PC-3 (cell line): ENCODE results near the gene PDCD5. TPM values are rescaled to one million over a fixed set of nuclear protein-coding genes. Genes with fewer than 3 reads are reported as not detected.

ENCODE experiments used
- ATAC-seq: fragments of 200-7000 bp; cut with Tn5 transposase; 2 replicates; pipeline ENCODE4 v1.9.1; 2020; ENCODE audit warnings: mild to moderate bottlenecking, moderate library complexity
- BruUV-seq: library from RNA; stranded (reverse); fragments of 400-500 nt; replicated peaks from 2 replicates; lab custom pipeline; 2021; lab: Mats Ljungman, UMichigan
- CTCF ChIA-PET: fragments of 300-600 bp; sonication (Branson Sonifier 250); formaldehyde crosslinking; loops from one replicate; lab custom pipeline; 2022; ENCODE audit warnings: antibody characterized with exemption; lab: Charles Lee
- POLR2A ChIA-PET: fragments of 300-600 bp; sonication (Branson Sonifier 250); formaldehyde crosslinking; loops from one replicate; lab custom pipeline; 2022; ENCODE audit warnings: antibody characterized with exemption; ENCODE audit not compliant: unreplicated experiment; lab: Charles Lee
- DNase-seq: peaks from one replicate; pipeline ENCODE4 v3.0.0-alpha.2; 2015
- H2AFZ ChIP-seq: fragments of 300-600 bp; sonication (generic); 2 replicates; pipeline ENCODE4 v1.6.0; 2016; ENCODE audit warnings: antibody characterized with exemption, low read length
- H3F3A ChIP-seq: fragments of 300-600 bp; sonication (generic); one replicate; pipeline ENCODE4 v1.6.0; 2017; ENCODE audit warnings: antibody characterized with exemption, low read length, control low read depth, mild to moderate bottlenecking; ENCODE audit not compliant: unreplicated experiment
- H3K27ac ChIP-seq: fragments of 300-600 bp; sonication (generic); 2 replicates; pipeline ENCODE4 v1.5.1; 2016; ENCODE audit warnings: mild to moderate bottlenecking, low read length
- H3K27me3 ChIP-seq: fragments of 300-600 bp; sonication (generic); 2 replicates; pipeline ENCODE4 v1.6.1; 2016; ENCODE audit warnings: low read length, mixed read lengths
- H3K36me3 ChIP-seq: fragments of 300-600 bp; sonication (generic); 2 replicates; pipeline ENCODE4 v1.6.1; 2016; ENCODE audit warnings: low read depth, mixed run types, low read length, mixed read lengths
- H3K4me1 ChIP-seq: fragments of 300-600 bp; sonication (generic); 2 replicates; pipeline ENCODE4 v1.5.1; 2016; ENCODE audit warnings: low read length; ENCODE audit not compliant: insufficient read depth
- H3K4me2 ChIP-seq: fragments of 300-600 bp; sonication (generic); 2 replicates; pipeline ENCODE4 v1.6.0; 2016; ENCODE audit warnings: low read length
- H3K4me3 ChIP-seq: fragments of 300-600 bp; sonication (generic); 2 replicates; pipeline ENCODE4 v1.5.1; 2016; ENCODE audit warnings: mild to moderate bottlenecking, low read length, mixed read lengths
- H3K79me2 ChIP-seq: fragments of 300-600 bp; sonication (generic); 2 replicates; pipeline ENCODE4 v1.6.1; 2017; ENCODE audit warnings: low read length, mixed read lengths
- H3K9ac ChIP-seq: fragments of 300-600 bp; sonication (generic); 2 replicates; pipeline ENCODE4 v1.6.0; 2016; ENCODE audit warnings: mild to moderate bottlenecking, low read length
- H3K9me2 ChIP-seq: fragments of 300-600 bp; sonication (generic); replicated peaks from 2 replicates; pipeline ENCODE4 v1.6.1; 2016; ENCODE audit warnings: mixed run types, low read length, mixed read lengths
- H3K9me3 ChIP-seq: fragments of 300-600 bp; sonication (generic); 2 replicates; pipeline ENCODE4 v1.6.1; 2016; ENCODE audit warnings: low read length, mixed read lengths
- H4K20me1 ChIP-seq: fragments of 300-600 bp; sonication (generic); 2 replicates; pipeline ENCODE4 v1.6.1; 2016; ENCODE audit warnings: low read length, mixed read lengths
- CTCF ChIP-seq: fragments of 300-600 bp; sonication (generic); conservative IDR thresholded peaks from 2 replicates; pipeline ENCODE4 v1.5.1; 2017; ENCODE audit warnings: antibody characterized with exemption, low read depth, mild to moderate bottlenecking, low read length
- EZH2 ChIP-seq: fragments of 300-600 bp; sonication (generic); IDR thresholded peaks from one replicate; pipeline ENCODE4 v1.6.1; 2017; ENCODE audit warnings: antibody characterized with exemption, mild to moderate bottlenecking, low read length; ENCODE audit not compliant: unreplicated experiment
- EZH2phosphoT487 ChIP-seq: fragments of 300-600 bp; sonication (generic); IDR thresholded peaks from 2 replicates; pipeline ENCODE4 v1.6.1; 2018; ENCODE audit warnings: mild to moderate bottlenecking, antibody characterized with exemption, low read length, borderline replicate concordance
- intact Hi-C: fragments of 100-400 bp; cut with micrococcal nuclease; formaldehyde crosslinking; loops from 2 replicates; pipeline ENCODE4 v1.9.0; 2023
- total RNA-seq: library from RNA; depleted of rRNA; stranded (reverse); fragments of >200 nt; gene quantifications from 2 replicates; pipeline ENCODE4 v1.2.3, GENCODE V29; 2014

PDCD5 gene
- total RNA-seq, 1 experiment from 2014 or later, result 203 TPM

GRCh38 chr19:32573492-32573794 lies 7.5 kb upstream of the PDCD5 start:
- TF ChIP-seq CTCF, result no peak
- no peak for TF ChIP-seq EZH2
- TF ChIP-seq EZH2phosphoT487, result no peak
- no peak overlapping the region for H2AFZ ChIP-seq
- H3K4me2 ChIP-seq, result no peak overlapping the region
- no peak overlapping the region for H3K4me3 ChIP-seq
- CTCF ChIA-PET, result no interaction called here
- no peak for DNase-seq
- intact Hi-C loops, result no loop called here
- H3K9ac ChIP-seq, result no peak overlapping the region
- no TSS peak for BruUV-seq
- no peaks in the 10 kb centered on the region for H3K9me2 ChIP-seq
- no peak for ATAC-seq
- H3F3A ChIP-seq, result no peaks in the 10 kb centered on the region
- no peaks in the 10 kb centered on the region for H3K79me2 ChIP-seq
- POLR2A ChIA-PET, result no interaction called here
- H3K4me1 ChIP-seq, result no peaks in the 10 kb centered on the region
- H3K27me3 ChIP-seq, result no peaks in the 10 kb centered on the region
- H4K20me1 ChIP-seq, result no peaks in the 10 kb centered on the region
- H3K27ac ChIP-seq, result no peak overlapping the region
- no peaks in the 10 kb centered on the region for H3K9me3 ChIP-seq
- H3K36me3 ChIP-seq, result no peaks in the 10 kb centered on the region

- Histone ChIP-seq H3K9ac (no peak overlapping the region), H3F3A (no peaks in the 10 kb centered on the region), H4K20me1 (no peaks in the 10 kb centered on the region), H3K27ac (no peak overlapping the region), H2AFZ (no peak overlapping the region), H3K36me3 (no peaks in the 10 kb centered on the region), H3K79me2 (peaks cover 6% of the 10 kb centered on the region), H3K4me2 (no peak overlapping the region), H3K9me2 (no peaks in the 10 kb centered on the region), H3K4me3 (no peak overlapping the region), H3K27me3 (no peaks in the 10 kb centered on the region), H3K9me3 (no peaks in the 10 kb centered on the region), H3K4me1 (no peaks in the 10 kb centered on the region)
- no peak for TF ChIP-seq EZH2phosphoT487
- no peak for TF ChIP-seq EZH2
- no peak for TF ChIP-seq CTCF
- intact Hi-C loops, result no loop called here
- no peak for DNase-seq
- ChIA-PET CTCF (no interaction called here), POLR2A (no interaction called here)
- BruUV-seq, result no TSS peak
- ATAC-seq, result no peak
Measured at GRCh38 chr19:32576790-32577189, 4.2 kb upstream of the PDCD5 start.

- no peak overlapping the region for H3K27ac ChIP-seq
- H3K9me2 ChIP-seq, result no peaks in the 10 kb centered on the region
- POLR2A ChIA-PET, result interaction anchor here (0.7 kb wide), 1 partner anchor 235 kb away, joined by 3 read pairs; the partner anchor contains the start of gene ZNF507
- peaks cover 21% of the 10 kb centered on the region for H3K79me2 ChIP-seq
- ATAC-seq, result peak; percentile 15
- H2AFZ ChIP-seq, result peak overlapping the region; percentile 98
- DNase-seq, result no peak
- intact Hi-C loops, result no loop called here
- no peaks in the 10 kb centered on the region for H3K9me3 ChIP-seq
- no TSS peak for BruUV-seq
- H3K36me3 ChIP-seq, result no peaks in the 10 kb centered on the region; the same call in none of the 2 replicates
- no peaks in the 10 kb centered on the region for H3K27me3 ChIP-seq
- peak overlapping the region; percentile 88 for H3K4me2 ChIP-seq
- peaks cover 7% of the 10 kb centered on the region; the same call in 1 of the 2 replicates for H3K4me1 ChIP-seq
- CTCF ChIA-PET, result interaction anchor here (0.7 kb wide), 1 partner anchor 1909 kb away, joined by 3 read pairs; no protein-coding TSS in a partner anchor
- H3K9ac ChIP-seq, result no peak overlapping the region
- H3K4me3 ChIP-seq, result peak overlapping the region; percentile 95
- H3F3A ChIP-seq, result no peaks in the 10 kb centered on the region
- TF ChIP-seq EZH2phosphoT487, result no peak
- TF ChIP-seq CTCF, result no peak
- TF ChIP-seq EZH2, result no peak
- H4K20me1 ChIP-seq, result no peaks in the 10 kb centered on the region
Measured at GRCh38 chr19:32580353-32580900, 563 bp upstream of the PDCD5 start.
